ENCODE data around the gene ANGPTL2.

ANGPTL2 gene

DNA sequence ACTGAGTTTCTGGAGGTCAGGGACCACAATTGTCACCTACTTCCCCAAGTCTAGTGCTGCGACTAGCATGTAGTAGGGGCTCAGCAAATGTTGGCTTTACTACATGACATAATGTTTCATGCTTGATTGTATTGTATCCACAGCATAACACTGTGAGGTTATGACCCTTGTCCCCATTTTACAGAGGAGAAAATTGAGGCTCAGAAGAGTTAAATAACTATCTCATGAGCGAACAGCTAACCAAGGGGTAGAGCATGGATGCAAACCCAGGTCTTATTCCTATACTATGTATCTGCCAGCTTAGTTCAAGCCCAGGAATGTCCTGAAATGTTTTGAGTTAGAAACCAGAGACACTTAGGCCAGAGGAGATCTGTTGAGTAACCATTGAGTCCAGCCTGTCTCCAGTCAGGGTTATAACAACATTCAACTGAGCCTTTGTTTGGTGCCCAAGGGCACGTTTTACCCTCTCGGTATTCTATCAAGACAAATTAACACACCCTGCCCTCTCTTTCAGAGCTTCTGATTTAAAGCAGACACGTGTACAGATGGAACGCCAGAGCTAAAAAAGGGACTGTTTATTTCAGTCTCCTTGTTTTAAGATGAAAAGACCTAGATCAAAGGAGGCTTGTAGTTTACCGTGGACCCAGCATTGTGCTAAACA lies 16.5 kb downstream of the ANGPTL2 start:
- no peak for DNase-seq
- in situ Hi-C loops (cut with MboI; ENCODE audit: low pct_unique_long_range_greater_than_20kb, low sequenced_read_pairs): no loop called here

DNA sequence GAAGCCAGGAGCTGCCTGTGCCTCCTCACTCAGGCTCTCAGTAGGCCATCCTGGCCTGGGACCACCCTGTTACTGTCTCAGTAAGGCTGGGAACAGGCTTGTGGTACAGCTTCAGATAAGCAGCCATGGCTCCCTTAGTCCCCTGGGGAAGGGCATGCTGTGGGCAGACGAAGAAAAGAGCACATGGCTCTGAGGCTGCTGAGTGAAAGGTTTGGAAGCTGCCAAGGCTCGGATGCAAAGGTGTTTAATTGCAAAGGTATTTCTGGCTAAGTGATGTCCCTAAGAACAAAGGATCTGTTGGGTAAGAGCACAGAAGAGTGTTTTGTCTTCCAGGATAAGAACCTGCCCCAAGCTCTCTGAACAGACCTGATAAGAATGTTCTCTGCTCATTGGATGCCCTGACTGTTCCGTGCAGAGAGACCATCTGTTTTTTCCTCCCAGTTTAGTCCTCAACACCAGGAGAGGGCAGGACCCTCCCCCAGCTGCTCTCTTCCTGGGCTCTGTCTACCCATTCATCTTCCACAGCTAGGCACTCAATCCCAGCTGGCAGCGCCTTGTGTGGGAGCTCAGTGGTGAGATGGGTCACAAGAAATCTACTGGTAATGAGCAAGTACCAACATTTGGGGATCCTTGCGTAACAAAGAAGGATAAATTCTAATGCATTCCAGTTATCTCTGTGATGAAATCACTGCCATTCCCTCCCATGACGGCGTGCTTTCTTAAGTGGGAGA lies 17.7 kb downstream of the ANGPTL2 start:
- DNase-seq: no peak
- in situ Hi-C loops (cut with MboI; ENCODE audit: low pct_unique_long_range_greater_than_20kb, low sequenced_read_pairs): no loop called here

DNA sequence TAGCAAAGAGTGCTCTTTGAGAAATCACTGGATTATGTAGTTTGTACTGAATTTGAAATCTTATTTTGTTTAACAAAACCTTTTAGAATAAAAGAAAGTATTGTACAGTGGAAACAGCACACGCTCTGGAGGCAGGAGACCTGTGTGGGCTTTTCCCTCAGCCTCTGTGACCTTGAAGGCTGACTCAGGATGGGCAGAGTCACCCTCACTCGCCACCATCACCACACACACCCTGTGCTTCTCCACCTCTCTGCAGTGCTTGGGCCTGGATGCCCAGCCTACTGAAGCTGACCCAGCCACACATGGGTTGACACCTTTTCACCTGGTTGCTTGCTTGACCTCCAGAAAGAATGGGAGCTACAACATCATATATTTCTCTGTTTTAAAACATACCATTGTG lies 19.6 kb downstream of the ANGPTL2 start:
- in situ Hi-C loops (cut with MboI; ENCODE audit: low pct_unique_long_range_greater_than_20kb, low sequenced_read_pairs): no loop called here
- DNase-seq: no peak

DNA sequence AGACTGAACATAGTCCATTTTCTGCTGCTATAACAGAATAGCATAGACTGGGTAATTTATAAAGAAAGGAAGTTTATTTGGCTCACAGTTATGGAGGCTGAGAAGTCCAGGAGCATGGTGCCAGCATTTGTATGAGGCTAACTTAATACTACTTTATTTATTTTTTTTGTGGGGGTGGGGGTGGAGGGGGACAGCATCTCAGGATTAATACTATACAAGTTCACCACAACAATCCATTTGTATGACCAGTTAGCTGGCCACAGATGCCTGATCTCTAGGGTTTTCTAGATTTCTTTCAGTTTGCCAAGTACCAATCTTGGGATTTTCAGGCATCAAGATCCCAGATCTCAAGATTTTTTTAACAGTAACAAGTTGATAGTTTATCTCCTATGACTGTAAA lies 20.3 kb downstream of the ANGPTL2 start:
- in situ Hi-C loops (cut with MboI; ENCODE audit: low pct_unique_long_range_greater_than_20kb, low sequenced_read_pairs): no loop called here
- DNase-seq: no peak

DNA sequence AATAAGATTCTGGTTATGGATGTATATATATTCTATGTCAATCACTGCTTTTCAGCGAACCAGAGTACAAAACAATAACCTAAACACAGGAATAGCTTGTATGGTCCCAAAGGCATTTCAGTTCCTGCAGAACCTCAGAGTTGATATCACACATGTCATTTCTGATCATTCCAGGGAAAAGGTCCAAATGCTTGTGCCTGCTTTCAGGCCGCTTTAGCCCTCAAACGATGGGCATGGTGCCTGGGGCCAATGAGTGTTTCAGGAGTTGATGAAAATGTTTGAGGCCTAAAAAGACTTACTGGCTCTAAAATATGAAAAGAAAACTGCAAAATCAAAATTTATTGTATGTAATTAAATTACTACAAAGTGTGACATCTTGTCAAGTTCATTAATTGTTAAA lies 22.8 kb downstream of the ANGPTL2 start:
- no peak for DNase-seq
- in situ Hi-C loops (cut with MboI; ENCODE audit: low pct_unique_long_range_greater_than_20kb, low sequenced_read_pairs): no loop called here

DNA sequence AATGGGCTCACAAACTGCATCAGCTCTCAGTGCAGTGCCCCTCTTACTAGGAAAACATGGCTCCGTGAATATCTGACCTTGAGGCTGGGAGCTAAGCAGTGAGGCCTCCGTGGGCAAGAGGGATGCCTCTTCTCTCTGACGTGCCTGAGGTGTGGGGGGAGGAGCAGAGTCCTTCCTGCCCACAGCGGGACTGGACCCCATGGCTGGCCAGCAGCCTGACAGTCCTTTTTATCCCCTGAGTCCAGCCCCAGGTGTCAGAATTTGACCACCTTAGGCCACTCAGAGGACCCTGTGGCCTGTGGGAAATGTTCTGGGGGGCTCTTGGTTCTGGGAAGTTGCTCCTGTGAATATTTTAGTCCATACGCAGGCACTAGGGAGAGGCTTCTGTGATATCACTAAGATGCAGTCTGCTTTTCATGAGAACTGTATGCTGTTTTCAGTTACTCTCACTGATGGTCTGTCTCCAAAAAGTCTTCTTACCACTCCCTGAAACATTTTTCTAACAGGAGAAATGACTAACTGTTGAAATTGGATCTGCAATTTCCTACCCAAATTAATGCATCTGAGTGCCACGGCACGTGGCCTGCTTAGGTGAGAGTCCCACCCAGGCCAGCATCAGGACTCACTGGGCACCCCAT lies 23.4 kb downstream of the ANGPTL2 start:
- in situ Hi-C loops (cut with MboI; ENCODE audit: low pct_unique_long_range_greater_than_20kb, low sequenced_read_pairs): no loop called here
- DNase-seq: no peak

DNA sequence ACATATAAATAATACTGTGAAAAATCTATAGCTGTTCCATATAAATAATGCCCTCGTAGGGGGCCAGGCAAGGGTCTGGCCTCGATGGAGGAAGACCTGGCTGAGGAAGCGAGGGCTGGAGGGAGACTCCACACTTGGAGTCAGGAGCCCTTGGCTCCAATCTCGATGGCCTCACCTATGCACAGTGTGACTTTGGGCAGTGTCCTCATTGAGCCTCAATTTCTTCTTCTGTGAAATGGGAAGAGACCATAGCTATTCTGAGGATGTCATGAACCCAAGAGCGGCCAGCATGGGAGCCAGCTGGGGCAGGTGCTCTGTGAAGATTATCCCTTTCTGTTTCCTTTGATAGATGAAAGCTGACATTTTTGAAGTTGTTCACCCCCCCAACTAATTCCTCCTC lies 24.8 kb downstream of the ANGPTL2 start:
- in situ Hi-C loops (cut with MboI; ENCODE audit: low pct_unique_long_range_greater_than_20kb, low sequenced_read_pairs): no loop called here

DNA sequence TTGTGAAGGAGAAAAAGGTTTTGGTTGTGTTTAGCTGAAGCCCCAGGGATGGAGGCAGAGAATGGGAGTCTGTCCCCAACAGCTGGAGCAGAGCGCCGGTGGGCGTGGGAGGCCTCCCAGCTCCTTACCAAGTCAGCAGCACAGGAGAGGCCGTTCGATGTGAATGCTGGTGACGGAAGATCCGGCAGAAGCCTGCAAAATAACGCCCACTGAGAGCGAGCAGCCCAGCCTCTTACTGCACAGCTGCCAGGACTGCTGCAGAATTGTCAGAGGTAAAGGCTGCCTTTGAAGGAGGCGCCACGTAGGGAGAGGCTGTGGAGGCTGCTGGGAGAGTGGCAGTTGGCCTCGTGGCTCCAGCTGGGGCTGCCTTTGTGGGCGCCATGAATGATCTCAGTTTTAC lies 26.2 kb downstream of the ANGPTL2 start:
- no peak for DNase-seq
- in situ Hi-C loops (cut with MboI; ENCODE audit: low pct_unique_long_range_greater_than_20kb, low sequenced_read_pairs): no loop called here

More for the DNA sequence above, 24.8 kb downstream of the ANGPTL2 start:
- no peak for DNase-seq

DNA sequence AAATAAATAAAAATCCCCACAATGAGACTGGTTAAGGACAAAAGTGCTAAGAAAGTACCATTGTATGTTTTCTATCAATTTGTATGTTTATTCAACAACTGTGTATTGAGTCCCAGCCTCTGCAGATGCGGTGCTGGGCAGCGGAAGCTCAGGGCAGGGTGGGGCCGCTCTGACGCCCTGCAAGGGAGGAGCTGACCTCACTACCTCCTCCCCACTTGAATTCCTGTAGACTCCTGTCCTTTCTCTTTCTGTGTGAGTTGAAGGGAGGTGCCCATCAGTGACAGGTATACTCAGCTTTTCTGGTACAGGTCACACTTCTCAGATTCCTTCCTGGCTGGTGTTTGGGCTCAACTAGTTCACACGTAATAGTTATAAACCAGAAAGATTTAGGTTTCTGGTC lies 27.0 kb downstream of the ANGPTL2 start:
- DNase-seq: no peak
- in situ Hi-C loops (cut with MboI; ENCODE audit: low pct_unique_long_range_greater_than_20kb, low sequenced_read_pairs): no loop called here

DNA sequence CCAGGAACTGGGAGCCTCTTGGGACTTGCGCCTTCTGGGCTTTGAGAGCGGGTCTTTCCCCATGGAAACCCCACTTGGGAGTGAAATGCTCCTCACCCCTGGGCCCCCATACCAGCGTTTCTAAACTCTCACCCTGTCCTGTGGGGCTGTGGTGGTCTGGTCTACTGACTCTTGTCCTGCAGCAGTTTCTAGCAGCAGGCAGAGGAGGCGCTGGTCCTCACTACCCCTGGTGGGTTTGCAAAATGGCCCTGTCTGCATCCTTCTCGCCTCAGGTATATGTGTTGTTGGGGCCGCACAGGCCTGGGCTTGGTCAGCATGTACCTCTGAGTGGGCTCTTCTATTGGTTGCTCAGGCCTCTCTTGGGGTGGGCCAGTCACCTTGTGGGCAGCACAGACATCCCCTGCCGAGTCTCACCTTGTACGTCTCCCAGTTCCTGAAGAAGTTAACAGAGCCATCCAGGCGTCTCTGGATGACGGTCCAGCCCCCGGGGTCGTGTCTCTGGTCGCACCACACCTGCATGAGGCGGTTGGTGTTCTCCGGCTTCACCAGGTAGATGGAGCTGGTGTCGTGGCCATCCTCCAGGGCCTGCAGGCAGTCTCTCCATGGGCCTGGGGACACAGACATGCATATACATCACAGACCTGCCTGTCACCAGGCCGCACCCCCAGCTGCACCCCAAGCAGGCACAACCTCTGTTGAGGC lies 29.0 kb downstream of the ANGPTL2 start:
- no peak for DNase-seq
- in situ Hi-C loops (cut with MboI; ENCODE audit: low pct_unique_long_range_greater_than_20kb, low sequenced_read_pairs): no loop called here

DNA sequence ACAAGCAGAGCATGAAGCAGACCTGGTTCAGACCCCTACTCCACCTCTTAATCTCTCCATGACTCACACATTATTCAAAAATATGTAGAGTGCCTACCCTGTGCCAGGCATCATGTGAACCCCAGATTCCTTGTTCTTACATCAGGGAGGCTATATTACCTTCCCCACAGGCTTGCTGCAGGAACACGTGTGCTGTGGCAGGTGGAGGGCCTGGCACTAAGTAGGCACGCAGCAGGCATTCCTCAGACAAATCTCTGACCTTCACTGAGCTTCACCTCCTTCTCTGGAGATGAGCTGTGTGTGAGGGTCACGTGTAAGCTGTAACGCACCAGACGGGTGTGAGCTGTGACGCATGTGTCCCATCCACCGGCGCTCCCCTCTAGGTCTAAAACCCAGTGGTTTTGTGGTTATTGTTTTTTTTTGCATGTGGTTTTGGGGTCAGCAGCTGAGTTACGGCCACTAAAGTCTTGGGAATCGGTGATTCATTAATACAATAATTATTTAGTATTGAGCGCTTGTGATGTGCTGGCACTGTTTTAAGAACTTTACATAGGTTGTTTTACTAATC lies 30.3 kb downstream of the ANGPTL2 start:
- in situ Hi-C loops (cut with MboI; ENCODE audit: low pct_unique_long_range_greater_than_20kb, low sequenced_read_pairs): no loop called here
- no peak for DNase-seq

DNA sequence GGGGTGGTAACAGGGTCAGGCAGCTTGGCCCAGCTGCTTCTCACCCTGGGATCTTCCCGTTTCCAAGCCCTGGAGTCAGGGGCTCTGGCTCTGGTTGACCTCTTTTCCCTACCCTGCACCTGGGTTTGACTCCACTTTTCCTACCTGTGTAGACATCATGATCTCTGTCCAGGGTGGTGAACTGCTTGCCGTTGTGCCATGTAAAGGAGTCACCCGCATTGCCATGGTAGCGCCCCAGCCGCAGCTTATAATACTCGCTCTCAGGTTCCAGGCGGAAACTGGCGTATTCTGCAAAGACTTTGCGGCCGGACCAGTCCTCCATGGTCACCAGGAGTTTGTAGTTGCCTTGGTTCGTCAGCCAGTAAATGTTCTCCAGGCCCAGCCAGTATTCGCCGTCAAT lies 30.9 kb downstream of the ANGPTL2 start:
- in situ Hi-C loops (cut with MboI; ENCODE audit: low pct_unique_long_range_greater_than_20kb, low sequenced_read_pairs): no loop called here

DNA sequence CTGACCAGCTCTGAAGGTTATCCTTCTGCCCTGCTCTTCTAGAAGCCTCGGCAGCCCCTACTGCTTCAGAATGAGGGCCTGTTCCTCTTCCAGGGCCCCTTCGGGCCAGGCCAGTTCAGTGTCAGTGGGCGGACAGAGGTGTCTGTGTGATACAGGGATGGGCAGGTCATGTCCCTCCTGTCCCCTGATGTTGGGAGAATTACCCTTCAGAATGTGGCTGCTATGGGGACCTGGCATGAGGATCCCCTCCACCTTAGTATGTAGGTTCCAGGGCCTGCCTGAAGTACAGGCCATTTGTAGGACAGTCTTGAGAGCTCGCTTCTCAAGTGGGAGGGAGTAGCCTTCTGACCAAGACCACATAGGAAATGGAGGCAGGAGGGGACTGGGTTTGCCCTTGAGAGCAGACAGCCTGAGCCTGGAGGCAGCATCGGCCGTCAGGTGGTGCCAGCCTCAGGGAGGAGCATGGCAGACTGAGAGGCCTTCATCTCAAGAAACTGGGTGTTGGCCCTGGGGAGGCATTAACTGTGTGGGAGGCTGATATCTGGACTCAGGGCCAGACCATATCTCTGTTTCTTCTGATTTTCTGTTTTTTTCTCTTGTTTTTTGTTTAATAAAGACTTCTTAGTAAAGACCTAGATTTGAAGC lies 32.0 kb downstream of the ANGPTL2 start:
- in situ Hi-C loops (cut with MboI; ENCODE audit: low pct_unique_long_range_greater_than_20kb, low sequenced_read_pairs): no loop called here
- no peak for DNase-seq

More for the DNA sequence above, 30.9 kb downstream of the ANGPTL2 start:
- DNase-seq: no peak

DNA sequence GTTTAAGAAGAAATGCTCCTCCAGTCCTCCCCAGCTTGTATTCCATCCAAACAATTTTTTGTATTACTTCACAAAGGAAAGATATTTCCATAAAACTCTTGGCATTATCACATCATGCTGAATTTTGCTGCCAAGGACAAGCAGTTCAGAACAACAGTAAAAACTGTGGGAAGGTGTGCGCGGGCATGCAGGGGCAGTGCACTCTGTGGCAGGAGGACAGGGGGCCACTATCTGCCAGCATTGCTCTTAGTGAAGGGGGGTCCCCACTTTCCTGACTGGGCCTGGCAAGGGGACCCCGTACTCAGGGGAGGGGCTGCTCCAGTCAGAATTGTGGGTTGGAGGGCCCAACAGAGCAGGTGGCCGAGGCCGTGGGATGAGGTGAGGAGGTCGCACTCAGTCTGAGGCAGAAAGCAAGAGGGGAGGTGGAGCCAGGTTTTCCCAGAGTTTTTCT lies 32.8 kb downstream of the ANGPTL2 start:
- no peak for DNase-seq
- in situ Hi-C loops (cut with MboI; ENCODE audit: low pct_unique_long_range_greater_than_20kb, low sequenced_read_pairs): no loop called here

DNA sequence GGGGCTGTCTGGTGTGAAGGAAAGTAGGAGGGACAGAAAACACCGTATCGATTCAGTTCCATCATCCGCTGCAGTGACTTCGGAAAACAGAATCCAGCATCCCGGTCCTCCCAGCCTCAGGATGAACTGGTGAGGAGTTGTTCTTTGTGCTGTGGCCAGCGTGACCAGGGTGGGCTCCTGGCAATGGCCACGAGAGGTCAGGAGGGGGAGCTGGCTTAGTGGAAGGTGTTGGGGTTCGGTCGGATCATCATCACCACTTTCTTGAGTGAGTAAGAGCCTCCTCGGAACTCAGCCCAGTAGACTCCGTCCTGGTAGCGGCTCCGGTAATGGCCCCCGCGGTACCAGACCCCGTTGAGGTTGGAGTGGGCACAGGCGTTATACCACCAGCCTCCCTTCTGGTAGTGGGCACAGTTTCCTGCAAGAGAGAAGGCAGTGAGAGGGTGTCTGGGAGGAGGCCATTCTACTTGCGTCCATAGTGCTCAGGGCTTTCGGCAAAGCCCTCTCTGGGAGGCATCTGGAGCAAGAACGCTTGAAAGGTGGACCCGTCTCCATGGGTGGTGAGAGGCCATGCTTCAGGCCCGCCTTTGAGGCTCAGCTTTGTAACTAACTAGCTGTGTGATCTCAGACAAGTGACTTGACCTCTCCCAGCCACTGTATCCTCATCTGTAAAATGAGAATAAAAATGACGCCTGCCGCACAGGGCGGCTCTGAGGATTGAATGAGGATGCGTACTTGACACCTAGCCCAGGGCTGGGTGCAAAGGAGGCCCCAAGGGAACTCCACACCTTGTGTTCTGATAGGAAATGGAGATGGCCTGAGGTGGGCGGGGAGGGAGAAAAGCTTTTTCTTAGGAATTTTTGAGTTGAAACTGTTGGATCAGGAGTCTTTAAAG lies 33.5 kb downstream of the ANGPTL2 start:
- in situ Hi-C loops (cut with MboI; ENCODE audit: low pct_unique_long_range_greater_than_20kb, low sequenced_read_pairs): no loop called here
- DNase-seq: no peak

DNA sequence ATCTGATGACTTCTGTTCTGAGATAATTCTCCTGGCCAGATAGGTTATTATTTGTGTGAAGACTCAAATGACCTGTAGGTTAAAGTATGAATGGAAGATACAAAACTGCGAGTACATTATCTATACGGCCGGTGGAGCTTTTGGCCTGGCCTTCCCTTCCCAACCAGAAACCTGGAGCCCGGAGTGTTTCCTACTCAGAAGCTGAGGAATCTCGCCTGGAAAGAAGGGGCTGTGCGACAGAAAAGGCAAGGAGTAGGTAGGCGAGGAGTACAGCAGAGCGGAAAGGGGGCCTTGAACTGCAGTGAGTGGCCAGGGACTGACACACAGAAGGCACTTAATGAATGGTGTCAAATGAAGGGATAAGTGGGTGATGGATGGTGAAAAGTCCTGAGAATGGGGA lies 34.6 kb downstream of the ANGPTL2 start:
- in situ Hi-C loops (cut with MboI; ENCODE audit: low pct_unique_long_range_greater_than_20kb, low sequenced_read_pairs): no loop called here

DNA sequence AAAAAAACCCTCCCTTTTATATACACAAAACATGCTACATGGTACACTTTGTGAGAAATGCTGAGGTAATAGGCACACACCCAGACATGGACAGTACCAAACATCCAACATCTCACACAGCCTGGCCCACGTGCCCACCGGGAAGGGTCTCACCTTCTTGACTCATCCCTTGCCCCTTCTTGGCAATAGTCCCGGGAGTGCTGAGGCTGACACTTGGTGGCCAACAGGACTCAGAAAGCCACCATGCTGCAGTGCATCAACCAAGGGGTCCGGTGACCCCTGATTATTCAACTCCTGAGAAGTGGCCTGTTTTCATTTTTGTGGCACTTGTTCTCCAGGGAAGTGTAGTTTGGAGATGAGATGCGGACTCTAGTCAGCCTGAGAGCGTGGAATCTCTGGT lies 35.0 kb downstream of the ANGPTL2 start:
- DNase-seq: no peak
- in situ Hi-C loops (cut with MboI; ENCODE audit: low pct_unique_long_range_greater_than_20kb, low sequenced_read_pairs): no loop called here

More for the DNA sequence above, 34.6 kb downstream of the ANGPTL2 start:
- no peak for DNase-seq

DNA sequence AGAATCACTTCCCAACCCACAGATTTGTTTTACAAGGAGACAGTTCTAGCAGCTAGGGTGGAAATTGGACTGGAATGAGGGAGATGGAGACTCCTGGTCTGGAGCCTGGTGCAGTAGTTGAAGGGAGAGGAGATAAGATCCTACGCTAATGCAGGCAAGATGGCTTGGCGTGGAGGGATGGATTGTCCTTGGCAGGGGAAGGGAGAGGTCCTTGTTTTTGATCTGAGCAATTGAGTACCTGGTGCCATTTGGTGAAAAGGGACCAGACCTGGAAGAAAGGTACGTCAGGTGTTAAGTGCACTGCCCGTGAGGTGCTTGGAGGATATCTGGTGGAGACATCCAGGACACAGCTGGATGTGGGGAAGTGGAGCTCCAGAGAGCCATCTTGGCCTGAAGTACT lies 35.7 kb downstream of the ANGPTL2 start:
- in situ Hi-C loops (cut with MboI; ENCODE audit: low pct_unique_long_range_greater_than_20kb, low sequenced_read_pairs): no loop called here
- DNase-seq: no peak
